ENCODE measurements around the gene TRMU. TPM values are rescaled to one million over a fixed set of nuclear protein-coding genes. Genes with fewer than 3 reads are reported as not detected.

TRMU gene
- total RNA-seq, 1 donor from 2014 or later: 38.2 TPM

DNA sequence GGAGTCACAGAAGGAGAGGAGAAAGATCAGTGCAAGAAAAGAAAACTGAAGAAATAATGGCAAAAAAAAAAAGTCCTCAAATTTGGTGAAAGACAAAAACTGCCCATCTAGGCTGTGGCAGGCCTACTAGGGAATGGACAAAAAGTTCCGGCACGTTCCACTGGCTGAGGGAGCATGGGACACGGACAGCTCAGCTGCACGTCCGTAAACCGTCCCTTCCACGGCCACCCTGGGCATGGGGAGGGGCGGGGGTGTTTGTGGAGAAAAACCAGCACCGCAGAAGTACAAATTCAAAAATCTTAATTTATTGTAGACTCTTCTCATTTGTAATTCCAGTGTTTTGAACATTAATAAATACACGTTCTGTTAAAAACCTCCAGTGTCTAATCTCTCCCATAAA lies 25.4 kb downstream of the TRMU start:
- no peak overlapping the region for H3K4me3 Mint-ChIP-seq (ENCODE audit: unreplicated experiment)
- peaks cover 13% of the 10 kb centered on the region for H3K36me3 Mint-ChIP-seq (ENCODE audit: unreplicated experiment)
- no peak for DNase-seq (ENCODE audit: extremely low spot score, unreplicated experiment)
- no peak overlapping the region for H3K27ac Mint-ChIP-seq (ENCODE audit: unreplicated experiment)
- no peaks in the 10 kb centered on the region for H3K27me3 Mint-ChIP-seq (ENCODE audit: unreplicated experiment)
- H3K4me1 Mint-ChIP-seq (ENCODE audit: unreplicated experiment): no peaks in the 10 kb centered on the region
- H3K9me3 Mint-ChIP-seq (ENCODE audit: unreplicated experiment): no peaks in the 10 kb centered on the region
- TF ChIP-seq, protein P1, sequence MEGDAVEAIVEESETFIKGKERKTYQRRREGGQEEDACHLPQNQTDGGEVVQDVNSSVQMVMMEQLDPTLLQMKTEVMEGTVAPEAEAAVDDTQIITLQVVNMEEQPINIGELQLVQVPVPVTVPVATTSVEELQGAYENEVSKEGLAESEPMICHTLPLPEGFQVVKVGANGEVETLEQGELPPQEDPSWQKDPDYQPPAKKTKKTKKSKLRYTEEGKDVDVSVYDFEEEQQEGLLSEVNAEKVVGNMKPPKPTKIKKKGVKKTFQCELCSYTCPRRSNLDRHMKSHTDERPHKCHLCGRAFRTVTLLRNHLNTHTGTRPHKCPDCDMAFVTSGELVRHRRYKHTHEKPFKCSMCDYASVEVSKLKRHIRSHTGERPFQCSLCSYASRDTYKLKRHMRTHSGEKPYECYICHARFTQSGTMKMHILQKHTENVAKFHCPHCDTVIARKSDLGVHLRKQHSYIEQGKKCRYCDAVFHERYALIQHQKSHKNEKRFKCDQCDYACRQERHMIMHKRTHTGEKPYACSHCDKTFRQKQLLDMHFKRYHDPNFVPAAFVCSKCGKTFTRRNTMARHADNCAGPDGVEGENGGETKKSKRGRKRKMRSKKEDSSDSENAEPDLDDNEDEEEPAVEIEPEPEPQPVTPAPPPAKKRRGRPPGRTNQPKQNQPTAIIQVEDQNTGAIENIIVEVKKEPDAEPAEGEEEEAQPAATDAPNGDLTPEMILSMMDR (IDR thresholded peaks at IDR 0.05): no peak

DNA sequence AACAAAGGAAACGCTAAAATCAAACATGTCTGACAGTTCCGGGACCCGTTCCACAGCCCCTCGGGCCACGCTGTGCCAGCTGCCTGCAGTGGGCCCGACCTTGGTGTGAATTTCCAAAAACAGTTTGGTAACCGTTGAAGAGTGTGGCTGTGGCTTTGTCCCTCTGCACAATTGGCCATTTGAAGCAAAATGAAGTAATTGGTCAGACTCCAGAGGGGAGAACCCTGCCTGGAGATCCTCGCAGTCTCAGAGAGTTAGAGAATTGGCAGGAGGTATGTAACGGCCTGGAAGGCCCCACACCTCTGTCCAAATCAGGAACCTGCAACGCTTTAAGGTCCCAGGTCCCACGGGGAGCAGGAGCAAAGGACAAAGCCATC lies 26.3 kb downstream of the TRMU start:
- Mint-ChIP-seq H3K4me1 (ENCODE audit: unreplicated experiment) (no peaks in the 10 kb centered on the region), H3K27me3 (ENCODE audit: unreplicated experiment) (no peaks in the 10 kb centered on the region), H3K36me3 (ENCODE audit: unreplicated experiment) (peaks cover 13% of the 10 kb centered on the region), H3K27ac (ENCODE audit: unreplicated experiment) (no peak overlapping the region), H3K9me3 (ENCODE audit: unreplicated experiment) (no peaks in the 10 kb centered on the region), H3K4me3 (ENCODE audit: unreplicated experiment) (no peak overlapping the region)
- no peak for DNase-seq (ENCODE audit: extremely low spot score, unreplicated experiment)
- TF ChIP-seq, protein P1 (IDR thresholded peaks at IDR 0.05): no peak

GRCh38 chr22:46362203-46362933 lies 26.9 kb downstream of the TRMU start:
- no peak overlapping the region for H3K27ac Mint-ChIP-seq (ENCODE audit: unreplicated experiment)
- H3K27me3 Mint-ChIP-seq (ENCODE audit: unreplicated experiment): no peaks in the 10 kb centered on the region
- DNase-seq (ENCODE audit: extremely low spot score, unreplicated experiment): no peak

GRCh38 chr22:46362934-46363515 lies 27.5 kb downstream of the TRMU start:
- Mint-ChIP-seq H3K36me3 (ENCODE audit: unreplicated experiment) (peaks cover 13% of the 10 kb centered on the region), H3K27ac (ENCODE audit: unreplicated experiment) (no peak overlapping the region), H3K9me3 (ENCODE audit: unreplicated experiment) (no peaks in the 10 kb centered on the region), H3K27me3 (ENCODE audit: unreplicated experiment) (no peaks in the 10 kb centered on the region), H3K4me1 (ENCODE audit: unreplicated experiment) (no peaks in the 10 kb centered on the region), H3K4me3 (ENCODE audit: unreplicated experiment) (no peak overlapping the region)
- TF ChIP-seq, protein P1 (IDR thresholded peaks at IDR 0.05): no peak
- no peak for DNase-seq (ENCODE audit: extremely low spot score, unreplicated experiment)

More at GRCh38 chr22:46362203-46362933, 26.9 kb downstream of the TRMU start:
- H3K4me1 Mint-ChIP-seq (ENCODE audit: unreplicated experiment): no peaks in the 10 kb centered on the region
- H3K4me3 Mint-ChIP-seq (ENCODE audit: unreplicated experiment): no peak overlapping the region
- TF ChIP-seq, protein P1 (IDR thresholded peaks at IDR 0.05): no peak
- no peaks in the 10 kb centered on the region for H3K9me3 Mint-ChIP-seq (ENCODE audit: unreplicated experiment)
- peaks cover 13% of the 10 kb centered on the region for H3K36me3 Mint-ChIP-seq (ENCODE audit: unreplicated experiment)

- no peaks in the 10 kb centered on the region for H3K27me3 Mint-ChIP-seq (ENCODE audit: unreplicated experiment)
- peaks cover 10% of the 10 kb centered on the region for H3K36me3 Mint-ChIP-seq (ENCODE audit: unreplicated experiment)
- no peak overlapping the region for H3K4me3 Mint-ChIP-seq (ENCODE audit: unreplicated experiment)
- TF ChIP-seq, protein P1 (IDR thresholded peaks at IDR 0.05): no peak
- H3K9me3 Mint-ChIP-seq (ENCODE audit: unreplicated experiment): no peaks in the 10 kb centered on the region
- H3K4me1 Mint-ChIP-seq (ENCODE audit: unreplicated experiment): no peaks in the 10 kb centered on the region
- no peak for DNase-seq (ENCODE audit: extremely low spot score, unreplicated experiment)
- H3K27ac Mint-ChIP-seq (ENCODE audit: unreplicated experiment): no peak overlapping the region
These were observed 28.3 kb downstream of the TRMU start for GRCh38 chr22:46363611-46364321.

Data from osteocyte (in vitro differentiated cells).